Measurements from ENCODE around the gene PLXNB2. TPM values are rescaled to one million over a fixed set of nuclear protein-coding genes. Genes with fewer than 3 reads are reported as not detected.

PLXNB2 gene
- total RNA-seq, 4 donors from 2014 or later = 8.0 to 11.8 (median 9.0) TPM

DNA sequence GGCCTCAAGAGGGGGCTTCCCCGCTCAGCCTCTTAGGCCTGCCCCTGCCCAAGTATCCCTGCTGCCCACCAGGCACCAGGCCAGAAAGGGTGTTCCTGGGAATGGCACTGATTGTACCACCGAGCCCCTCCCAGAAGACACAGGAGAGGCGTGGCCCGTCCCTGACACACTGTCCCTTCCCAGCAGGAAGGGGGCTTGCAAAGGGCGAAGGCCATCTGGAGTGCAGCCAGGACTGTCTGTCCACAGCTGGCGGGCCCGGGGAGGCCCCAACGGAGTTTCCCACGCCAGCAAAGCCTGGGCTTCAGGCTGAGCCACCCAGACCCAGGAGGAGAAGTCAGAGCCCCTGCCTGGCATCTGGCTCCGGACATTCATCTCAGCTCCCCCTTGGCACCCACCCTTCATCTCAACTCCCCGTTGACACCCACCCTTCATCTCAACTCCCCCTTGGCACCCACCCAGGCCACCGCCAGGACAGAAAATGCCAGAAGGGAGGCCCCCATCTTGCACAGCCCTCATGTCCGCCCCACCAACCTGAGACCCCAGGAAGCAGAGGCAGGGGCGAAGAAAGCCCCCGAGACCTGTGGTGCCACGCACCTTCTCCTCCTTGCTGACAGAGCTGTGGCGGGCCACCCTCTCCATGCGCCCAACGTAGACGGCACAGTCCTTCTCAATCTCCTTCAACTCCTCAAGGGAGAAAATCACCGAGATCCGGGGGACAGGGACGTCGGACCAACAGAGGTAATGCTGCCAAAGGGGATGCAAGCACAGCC, 82.1 kb downstream of the PLXNB2 start:
- peaks cover 0 to 79% of the 10 kb centered on the region in 2 donors for H3K36me3 ChIP-seq
- intact Hi-C loops (cut with DNase I; ENCODE audit: low total_unique reads) = loop anchor here (2.0 kb wide), 1 partner anchor 13 kb away; no protein-coding TSS in a partner anchor
- no peaks in the 10 kb centered on the region for H3K4me1 ChIP-seq
- H3K27me3 ChIP-seq = no peaks in the 10 kb centered on the region
- TF ChIP-seq POLR2A (IDR thresholded peaks at IDR 0.05) = no peak
- TF ChIP-seq, protein P1, sequence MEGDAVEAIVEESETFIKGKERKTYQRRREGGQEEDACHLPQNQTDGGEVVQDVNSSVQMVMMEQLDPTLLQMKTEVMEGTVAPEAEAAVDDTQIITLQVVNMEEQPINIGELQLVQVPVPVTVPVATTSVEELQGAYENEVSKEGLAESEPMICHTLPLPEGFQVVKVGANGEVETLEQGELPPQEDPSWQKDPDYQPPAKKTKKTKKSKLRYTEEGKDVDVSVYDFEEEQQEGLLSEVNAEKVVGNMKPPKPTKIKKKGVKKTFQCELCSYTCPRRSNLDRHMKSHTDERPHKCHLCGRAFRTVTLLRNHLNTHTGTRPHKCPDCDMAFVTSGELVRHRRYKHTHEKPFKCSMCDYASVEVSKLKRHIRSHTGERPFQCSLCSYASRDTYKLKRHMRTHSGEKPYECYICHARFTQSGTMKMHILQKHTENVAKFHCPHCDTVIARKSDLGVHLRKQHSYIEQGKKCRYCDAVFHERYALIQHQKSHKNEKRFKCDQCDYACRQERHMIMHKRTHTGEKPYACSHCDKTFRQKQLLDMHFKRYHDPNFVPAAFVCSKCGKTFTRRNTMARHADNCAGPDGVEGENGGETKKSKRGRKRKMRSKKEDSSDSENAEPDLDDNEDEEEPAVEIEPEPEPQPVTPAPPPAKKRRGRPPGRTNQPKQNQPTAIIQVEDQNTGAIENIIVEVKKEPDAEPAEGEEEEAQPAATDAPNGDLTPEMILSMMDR (IDR thresholded peaks at IDR 0.05 in 4 of 5, conservative IDR thresholded peaks at IDR 0.05 in 1 of 5) = no peak
- DNase-seq (no peak), ATAC-seq (no peak)
- no peak overlapping the region for H3K27ac ChIP-seq
- in situ Hi-C loops (cut with MboI; ENCODE audit: low sequenced_read_pairs in 4 of 4) = no loop called here
- no peaks in the 10 kb centered on the region for H3K9me3 ChIP-seq
- H3K4me3 ChIP-seq = no peak overlapping the region

Other genes with a start within 250 kb of the PLXNB2 start
- gene TTLL8, start 249.3 kb downstream of the PLXNB2 start, total RNA-seq = not detected
- gene MLC1, start 222.2 kb downstream of the PLXNB2 start, total RNA-seq = under 1 TPM in 1 of 4 donors, not detected in 3; 0.42 TPM
- under 1 TPM in 1 of 4 donors, not detected in 3; 0.25 TPM for gene MOV10L1, start 217.6 kb downstream of the PLXNB2 start, total RNA-seq
- under 1 TPM in 2 of 4 donors, not detected in 2; 0.40 to 0.83 TPM for gene PANX2, start 136.9 kb downstream of the PLXNB2 start, total RNA-seq
- 10 to 100 TPM; 21.4 to 30.3 (median 24.5) TPM for gene TRABD, start 121.7 kb downstream of the PLXNB2 start, total RNA-seq
- 10 to 100 TPM; 26.4 to 54.9 (median 34.0) TPM for gene SELENOO, start 106.6 kb downstream of the PLXNB2 start, total RNA-seq
- gene TUBGCP6, start 62.6 kb downstream of the PLXNB2 start, total RNA-seq = 10 to 100 TPM; 18.7 to 27.4 (median 19.2) TPM
- 10 to 100 TPM in 2 of 4 donors, 1 to 10 TPM in 2; 4.1 to 24.9 (median 8.6) TPM for gene HDAC10, start 56.4 kb downstream of the PLXNB2 start, total RNA-seq
- 100 to 1,000 TPM; 126 to 290 (median 219) TPM for gene MAPK12, start 46.0 kb downstream of the PLXNB2 start, total RNA-seq
- 1 to 10 TPM; 1.8 to 4.2 (median 3.4) TPM for gene MAPK11, start 37.3 kb downstream of the PLXNB2 start, total RNA-seq
- gene DENND6B, start 19.4 kb upstream of the PLXNB2 start, total RNA-seq = under 1 TPM in 3 of 4 donors, not detected in 1; 0.55 to 0.84 (median 0.68) TPM
- gene PPP6R2, start 35.7 kb upstream of the PLXNB2 start, total RNA-seq = 10 to 100 TPM; 55.7 to 96.2 (median 74.1) TPM
- 100 to 1,000 TPM in 3 of 4 donors, 10 to 100 TPM in 1; 50.5 to 116 (median 107) TPM for gene SBF1, start 167.4 kb upstream of the PLXNB2 start, total RNA-seq
- gene ADM2, start 173.9 kb upstream of the PLXNB2 start, total RNA-seq = under 1 TPM in 1 of 4 donors, not detected in 3; 0.53 TPM
- not detected for gene MIOX, start 179.2 kb upstream of the PLXNB2 start, total RNA-seq
- 10 to 100 TPM; 19.7 to 39.4 (median 26.9) TPM for gene LMF2, start 200.1 kb upstream of the PLXNB2 start, total RNA-seq
- gene NCAPH2, start 200.6 kb upstream of the PLXNB2 start, total RNA-seq = 10 to 100 TPM; 19.0 to 29.3 (median 23.4) TPM
- gene SCO2, start 218.0 kb upstream of the PLXNB2 start, total RNA-seq = 1 to 10 TPM in 2 of 4 donors, not detected in 2; 1.0 to 2.3 TPM
- gene TYMP, start 222.4 kb upstream of the PLXNB2 start, total RNA-seq = 10 to 100 TPM in 3 of 4 donors, 1 to 10 TPM in 1; 8.8 to 15.8 (median 11.8) TPM
- not detected for gene KLHDC7B, start 238.3 kb upstream of the PLXNB2 start, total RNA-seq

Data from gastrocnemius medialis (tissue), 4 donors.